ENCODE data around the gene SIRT6.
"Not testable (repeated sequence)": the region's sequence is repeated elsewhere in the genome, so short reads cannot be mapped to it uniquely, and the experiment has no call there.

SIRT6 gene

DNA sequence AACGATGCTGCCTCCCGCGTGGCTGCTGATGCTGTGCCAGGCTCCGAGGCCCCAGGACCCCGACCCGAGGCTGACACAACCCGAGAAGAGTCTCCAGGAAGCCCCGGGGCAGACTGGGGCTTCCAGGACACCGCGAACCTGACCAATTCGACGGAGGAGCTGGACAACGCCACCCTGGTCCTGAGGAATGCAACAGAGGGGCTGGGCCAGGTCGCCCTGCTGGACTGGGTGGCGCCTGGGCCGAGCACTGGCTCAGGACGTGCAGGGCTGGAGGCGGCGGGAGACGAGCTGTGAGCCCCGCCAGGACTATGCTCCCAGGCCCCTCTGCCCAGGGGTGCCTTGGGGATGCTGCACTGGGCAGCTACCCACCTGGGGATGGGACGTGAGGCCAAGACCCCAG, 10.7 kb downstream of the SIRT6 start:
- TF ChIP-seq, protein P1, sequence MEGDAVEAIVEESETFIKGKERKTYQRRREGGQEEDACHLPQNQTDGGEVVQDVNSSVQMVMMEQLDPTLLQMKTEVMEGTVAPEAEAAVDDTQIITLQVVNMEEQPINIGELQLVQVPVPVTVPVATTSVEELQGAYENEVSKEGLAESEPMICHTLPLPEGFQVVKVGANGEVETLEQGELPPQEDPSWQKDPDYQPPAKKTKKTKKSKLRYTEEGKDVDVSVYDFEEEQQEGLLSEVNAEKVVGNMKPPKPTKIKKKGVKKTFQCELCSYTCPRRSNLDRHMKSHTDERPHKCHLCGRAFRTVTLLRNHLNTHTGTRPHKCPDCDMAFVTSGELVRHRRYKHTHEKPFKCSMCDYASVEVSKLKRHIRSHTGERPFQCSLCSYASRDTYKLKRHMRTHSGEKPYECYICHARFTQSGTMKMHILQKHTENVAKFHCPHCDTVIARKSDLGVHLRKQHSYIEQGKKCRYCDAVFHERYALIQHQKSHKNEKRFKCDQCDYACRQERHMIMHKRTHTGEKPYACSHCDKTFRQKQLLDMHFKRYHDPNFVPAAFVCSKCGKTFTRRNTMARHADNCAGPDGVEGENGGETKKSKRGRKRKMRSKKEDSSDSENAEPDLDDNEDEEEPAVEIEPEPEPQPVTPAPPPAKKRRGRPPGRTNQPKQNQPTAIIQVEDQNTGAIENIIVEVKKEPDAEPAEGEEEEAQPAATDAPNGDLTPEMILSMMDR (conservative IDR thresholded peaks at IDR 0.05): no peak
- no peak overlapping the region for H3K27ac ChIP-seq

DNA sequence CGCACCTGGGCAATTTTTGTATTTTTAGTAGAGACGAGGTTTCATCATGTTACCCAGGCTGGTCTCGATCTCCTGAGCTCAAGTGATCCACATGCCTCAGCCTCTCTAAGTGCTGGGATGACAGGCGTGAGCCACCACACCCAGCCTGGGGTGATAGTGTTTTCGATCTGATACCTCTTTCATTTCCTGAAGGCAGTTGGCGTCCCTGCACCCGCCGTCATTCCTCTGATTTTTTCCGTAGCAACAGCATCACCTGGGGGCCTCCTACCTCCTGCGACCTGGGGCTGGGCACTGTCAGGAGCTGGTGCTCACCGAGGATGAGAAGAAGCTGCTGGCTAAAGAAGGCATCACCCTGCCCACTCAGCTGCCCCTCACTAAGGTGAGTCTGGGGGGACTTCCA, 18.1 kb downstream of the SIRT6 start:
- TF ChIP-seq, protein P1 (conservative IDR thresholded peaks at IDR 0.05): no peak
- H3K27ac ChIP-seq: no peak overlapping the region

DNA sequence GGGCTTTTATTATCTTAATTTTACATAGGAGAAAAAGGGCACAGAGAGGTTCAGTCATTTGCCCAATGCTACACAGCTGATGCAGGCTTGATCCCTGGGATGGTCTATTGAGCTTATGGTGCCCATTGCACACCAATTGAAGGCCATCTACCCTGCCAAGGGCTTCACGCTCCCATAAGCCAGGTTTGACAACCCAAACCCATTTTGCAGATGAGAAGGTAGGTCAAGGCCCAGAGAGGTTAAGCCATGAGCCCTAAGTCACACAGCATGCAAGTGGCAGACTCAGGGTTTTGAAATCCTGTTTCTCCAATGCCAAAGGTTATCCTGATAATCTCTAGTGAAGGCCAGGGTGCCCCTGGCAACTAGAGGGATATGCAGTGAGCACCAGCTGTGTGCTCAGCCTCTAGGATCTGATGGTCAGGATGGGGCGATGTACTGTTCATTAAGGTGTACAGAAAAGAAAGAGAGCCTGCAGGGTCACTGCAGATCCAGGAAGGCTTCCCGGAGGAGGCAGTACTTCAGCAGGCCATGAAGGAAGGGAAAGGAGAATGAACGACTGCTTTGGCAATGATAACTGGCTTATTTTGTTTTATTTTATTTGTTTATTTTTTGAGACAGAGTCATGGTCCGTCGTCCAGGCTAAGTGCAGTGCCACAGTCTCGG, 20.8 kb downstream of the SIRT6 start:
- H3K27ac ChIP-seq: no peak overlapping the region
- TF ChIP-seq, protein P1 (conservative IDR thresholded peaks at IDR 0.05): no peak

DNA sequence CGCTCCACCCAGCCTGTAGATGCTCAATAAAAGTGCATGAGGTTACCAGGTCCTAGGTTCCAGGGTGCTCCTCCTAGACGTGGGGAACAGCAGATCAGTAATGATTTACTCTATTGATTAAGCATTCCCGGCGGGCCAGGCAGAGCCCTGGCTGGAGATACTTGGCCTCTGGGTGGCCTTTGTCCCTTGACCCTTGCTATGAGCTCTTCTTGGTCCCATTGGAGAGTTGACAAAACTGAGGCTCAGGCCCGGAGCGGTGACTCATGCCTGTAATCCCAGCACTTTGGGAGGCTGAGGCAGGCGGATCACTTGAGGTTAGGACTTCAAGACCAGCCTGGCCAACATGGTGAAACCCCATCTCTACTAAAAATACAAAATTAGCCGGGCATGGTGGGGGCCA, 24.4 kb downstream of the SIRT6 start:
- not testable (repeated sequence) for H3K27ac ChIP-seq

DNA sequence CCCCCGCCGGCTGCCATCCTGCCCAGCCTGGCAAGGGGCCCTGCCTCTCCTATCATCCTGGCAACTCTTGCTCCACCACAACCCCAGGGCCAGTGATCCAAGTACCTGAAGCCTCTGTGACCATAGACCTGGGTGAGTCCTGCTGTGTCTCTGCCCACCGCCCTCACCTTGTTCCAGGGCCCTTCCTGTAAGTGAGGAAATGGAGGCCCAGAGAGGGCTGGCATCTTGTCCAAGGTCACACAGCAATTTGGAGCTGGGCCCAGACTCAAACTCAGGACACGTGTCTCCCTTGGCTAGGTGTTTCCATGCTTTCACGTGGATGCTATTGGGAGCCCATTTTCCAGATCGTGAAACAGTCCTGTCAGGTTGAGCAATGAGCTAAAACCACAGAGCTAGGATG, 25.2 kb downstream of the SIRT6 start:
- no peak overlapping the region for H3K27ac ChIP-seq

DNA sequence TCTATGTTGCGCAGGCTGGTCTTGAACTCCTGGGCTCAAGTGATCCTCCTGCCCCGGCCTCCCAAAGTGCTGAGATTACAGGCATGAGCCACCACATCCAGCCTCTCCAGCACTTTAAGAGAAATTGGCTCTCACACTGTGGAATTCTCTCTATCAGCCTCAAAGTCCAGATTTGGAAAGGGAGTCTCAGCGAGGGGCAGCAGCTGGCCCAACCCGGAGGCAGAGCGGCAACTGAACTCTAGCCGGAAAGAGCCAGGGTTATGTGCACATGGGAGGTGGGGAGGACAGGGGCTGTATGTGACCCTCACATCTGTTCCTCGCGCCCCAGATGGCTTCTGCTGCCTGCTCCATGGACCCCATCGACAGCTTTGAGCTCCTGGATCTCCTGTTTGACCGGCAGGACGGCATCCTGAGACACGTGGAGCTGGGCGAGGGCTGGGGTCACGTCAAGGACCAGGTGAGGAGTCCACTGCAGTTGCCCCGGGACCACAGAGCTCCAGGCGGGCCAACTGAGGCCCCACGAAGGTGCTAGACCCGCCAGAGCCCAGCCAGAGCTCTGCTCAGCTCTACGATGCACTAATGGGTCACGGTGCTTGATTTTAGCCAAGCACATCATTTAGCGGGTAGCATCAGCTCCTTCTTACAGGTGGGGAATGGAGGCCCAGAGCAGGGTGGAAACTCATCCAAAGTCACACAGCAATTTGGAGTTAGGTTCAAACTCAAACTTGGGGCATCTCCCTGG, 27.6 kb downstream of the SIRT6 start:
- H3K27ac ChIP-seq: no peak overlapping the region
- TF ChIP-seq, protein P1 (conservative IDR thresholded peaks at IDR 0.05): no peak

More for the DNA sequence above, 25.2 kb downstream of the SIRT6 start:
- TF ChIP-seq, protein P1 (conservative IDR thresholded peaks at IDR 0.05): no peak

DNA sequence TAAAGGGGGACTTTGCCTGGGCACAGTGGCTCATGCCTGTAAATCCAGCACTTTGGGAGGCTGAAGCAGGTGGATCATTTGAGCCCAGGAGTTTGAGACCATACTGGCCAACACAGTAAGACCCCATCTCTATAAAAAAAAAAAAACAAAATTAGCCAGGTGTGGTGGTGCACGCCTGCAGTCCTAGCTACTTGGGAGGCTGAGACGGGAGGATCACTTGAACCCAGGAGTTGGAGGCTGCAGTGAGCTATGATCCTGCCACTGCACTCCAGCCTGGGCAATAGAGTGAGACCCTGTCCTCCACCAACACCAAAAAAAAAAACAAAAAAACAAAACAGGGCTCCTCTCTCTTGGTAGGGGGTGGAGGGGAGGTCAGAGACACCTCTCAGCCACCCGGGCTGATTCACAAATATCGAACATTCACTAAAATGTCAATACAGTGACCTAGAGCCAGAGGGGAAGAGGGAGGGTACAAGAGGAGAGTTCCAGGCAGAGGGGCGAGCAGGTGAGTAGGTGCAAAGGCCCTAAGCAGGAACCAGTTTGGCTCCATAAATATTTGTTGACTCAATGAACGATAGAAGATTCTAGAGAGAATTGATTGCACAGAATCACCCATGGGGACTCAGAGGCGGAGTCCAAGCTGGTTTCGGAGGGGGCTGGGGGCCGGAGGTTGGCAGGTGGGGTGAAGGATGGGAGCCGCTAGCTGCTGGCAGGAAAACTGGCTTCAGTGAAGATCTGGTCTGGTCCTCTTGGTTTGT, 29.9 kb downstream of the SIRT6 start:
- H3K27ac ChIP-seq: no peak overlapping the region

More for the DNA sequence above, 29.9 kb downstream of the SIRT6 start:
- TF ChIP-seq, protein P1 (conservative IDR thresholded peaks at IDR 0.05): no peak
